PC-9 (cell line): ENCODE data around the gene EFHD1. TPM values are rescaled to one million over a fixed set of nuclear protein-coding genes. Genes with fewer than 3 reads are reported as not detected.
"Not testable (repeated sequence)": the region's sequence is repeated elsewhere in the genome, so short reads cannot be mapped to it uniquely, and the experiment has no call there.

Source experiments
- BruUV-seq: library from RNA; stranded (reverse); fragments of 400-500 nt; replicated peaks from 2 replicates; lab custom pipeline; 2021; lab: Mats Ljungman, UMichigan
- CTCF ChIA-PET: fragments of 300-600 bp; sonication (Branson Sonifier 250); formaldehyde crosslinking; loops from one replicate; lab custom pipeline; 2022; ENCODE audit warnings: antibody characterized with exemption; lab: Charles Lee
- POLR2A ChIA-PET: fragments of 300-600 bp; sonication (Branson Sonifier 250); formaldehyde crosslinking; loops from one replicate; lab custom pipeline; 2022; ENCODE audit warnings: antibody characterized with exemption; ENCODE audit not compliant: unreplicated experiment; lab: Charles Lee
- DNase-seq, 2 experiments: peaks; one replicate each; pipeline versions ENCODE4 v3.0.0 to v3.0.0-alpha.2; 2015 to 2022; ENCODE audit warnings: mixed read lengths in 1 of 2
- H2AFZ ChIP-seq: fragments of 200-600 bp; sonication (generic); 2 replicates; pipeline ENCODE4 v1.8.1; 2017; ENCODE audit warnings: antibody characterized with exemption
- H3F3A ChIP-seq: fragments of 200-600 bp; sonication (generic); 2 replicates; pipeline ENCODE4 v1.8.1; 2017; ENCODE audit warnings: antibody characterized with exemption, mild to moderate bottlenecking, low read depth; ENCODE audit not compliant: insufficient read depth
- H3K27ac ChIP-seq: fragments of 200-600 bp; sonication (generic); 2 replicates; pipeline ENCODE4 v1.6.1; 2016; ENCODE audit warnings: mixed run types
- H3K27me3 ChIP-seq: fragments of 200-600 bp; sonication (generic); 2 replicates; pipeline ENCODE4 v1.6.1; 2016; ENCODE audit warnings: low read depth, mixed run types; ENCODE audit not compliant: insufficient read depth
- H3K36me3 ChIP-seq: fragments of 200-600 bp; sonication (generic); 2 replicates; pipeline ENCODE4 v1.6.1; 2016; ENCODE audit warnings: low read depth, mixed run types
- H3K4me1 ChIP-seq: fragments of 200-600 bp; sonication (generic); replicated peaks from 2 replicates; pipeline ENCODE4 v1.6.1; 2016; ENCODE audit warnings: mixed run types; ENCODE audit not compliant: insufficient read depth
- H3K4me2 ChIP-seq: fragments of 200-600 bp; sonication (generic); 2 replicates; pipeline ENCODE4 v1.6.1; 2017; ENCODE audit warnings: mixed run types
- H3K4me3 ChIP-seq: fragments of 200-600 bp; sonication (generic); 2 replicates; pipeline ENCODE4 v1.6.1; 2016; ENCODE audit warnings: mixed run types
- H3K79me2 ChIP-seq: fragments of 200-600 bp; sonication (generic); 2 replicates; pipeline ENCODE4 v1.6.1; 2017; ENCODE audit warnings: low read depth, mixed run types
- H3K9me2 ChIP-seq: fragments of 200-600 bp; sonication (generic); 2 replicates; pipeline ENCODE4 v1.8.1; 2017; ENCODE audit warnings: mild to moderate bottlenecking; ENCODE audit not compliant: insufficient read depth
- H3K9me3 ChIP-seq: fragments of 200-600 bp; sonication (generic); 2 replicates; pipeline ENCODE4 v1.8.1; 2016; ENCODE audit warnings: low read depth; ENCODE audit not compliant: insufficient read depth
- H4K20me1 ChIP-seq: fragments of 200-600 bp; sonication (generic); 2 replicates; pipeline ENCODE4 v1.8.1; 2017; ENCODE audit not compliant: insufficient read depth
- CTCF ChIP-seq: fragments of 200-600 bp; sonication (generic); conservative IDR thresholded peaks from 2 replicates; pipeline ENCODE4 v1.6.1; 2017; ENCODE audit warnings: mixed run types, antibody characterized with exemption, mild to moderate bottlenecking, moderate library complexity
- EZH2 ChIP-seq: fragments of 200-600 bp; sonication (generic); IDR thresholded peaks from 2 replicates; pipeline ENCODE4 v1.8.0; 2017; ENCODE audit warnings: antibody characterized with exemption, low read depth
- intact Hi-C: fragments of 100-400 bp; cut with micrococcal nuclease; formaldehyde crosslinking; loops from one replicate; pipeline ENCODE4 v1.10.0; 2022; ENCODE audit not compliant: unreplicated experiment
- total RNA-seq: library from RNA; stranded (reverse); gene quantifications from 2 replicates; pipeline ENCODE4 v1.2.3, GENCODE V29; 2021

Gene EFHD1
- total RNA-seq, 1 experiment from 2014 or later, result 10.6 TPM

GRCh38 chr2:232632904-232633412 is 446 bp upstream of the EFHD1 start:
- Histone ChIP-seq H3F3A (no peaks in the 10 kb centered on the region), H4K20me1 (no peaks in the 10 kb centered on the region), H3K27me3 (peaks cover 16% of the 10 kb centered on the region), H2AFZ (peak overlapping the region; percentile 87), H3K9me3 (no peaks in the 10 kb centered on the region), H3K9me2 (no peaks in the 10 kb centered on the region), H3K4me2 (peak overlapping the region; percentile 93), H3K4me1 (peaks cover 12% of the 10 kb centered on the region), H3K79me2 (no peaks in the 10 kb centered on the region), H3K4me3 (peak overlapping the region; percentile 90), H3K36me3 (no peaks in the 10 kb centered on the region), H3K27ac (no peak overlapping the region)
- BruUV-seq, result TSS peak; percentile 86
- no peak for DNase-seq
- POLR2A ChIA-PET, result interaction anchor here (0.7 kb wide), 1 partner anchor 23 kb away, joined by 3 read pairs; no protein-coding TSS in a partner anchor
- TF ChIP-seq EZH2 (no peak), CTCF (no peak)
- CTCF ChIA-PET, result interaction anchor here (1.7 kb wide), 1 partner anchor 22 kb away, joined by 4 read pairs; no protein-coding TSS in a partner anchor
- intact Hi-C loops, result loop anchor here (1.0 kb wide), 1 partner anchor 22 kb away; no protein-coding TSS in a partner anchor

- H3K4me1 ChIP-seq, result peaks cover 12% of the 10 kb centered on the region
- H3F3A ChIP-seq, result no peaks in the 10 kb centered on the region
- H3K9me3 ChIP-seq, result no peaks in the 10 kb centered on the region
- TF ChIP-seq CTCF (no peak), EZH2 (no peak)
- POLR2A ChIA-PET, result interaction anchor here (0.6 to 0.7 kb wide), 3 partner anchors 15 to 1612 kb away, joined by 4 to 5 read pairs (median 4); no protein-coding TSS in a partner anchor
- no peak overlapping the region for H3K27ac ChIP-seq
- peak in 1 of 2 experiments; percentile 48 for DNase-seq
- no peak overlapping the region for H2AFZ ChIP-seq
- CTCF ChIA-PET, result interaction anchor here (1.2 kb wide), 1 partner anchor 23 kb away, joined by 6 read pairs; no protein-coding TSS in a partner anchor
- H3K4me3 ChIP-seq, result peak overlapping the region; percentile 90
- intact Hi-C loops, result no loop called here
- no peaks in the 10 kb centered on the region for H3K36me3 ChIP-seq
- BruUV-seq, result TSS peak; percentile 30
- peaks cover 16% of the 10 kb centered on the region for H3K27me3 ChIP-seq
- peak overlapping the region; percentile 93; the same call in 1 of the 2 replicates for H3K4me2 ChIP-seq
- H4K20me1 ChIP-seq, result no peaks in the 10 kb centered on the region
- H3K79me2 ChIP-seq, result no peaks in the 10 kb centered on the region
- no peaks in the 10 kb centered on the region for H3K9me2 ChIP-seq
Measured at GRCh38 chr2:232634206-232635150, 1.1 kb downstream of the EFHD1 start.

- H3K4me2 ChIP-seq, result peak overlapping the region; percentile 93; the same call in 1 of the 2 replicates
- BruUV-seq, H2AFZ ChIP-seq, H3K27ac ChIP-seq, H3K36me3 ChIP-seq, CTCF ChIA-PET, DNase-seq, POLR2A ChIA-PET, H3K9me2 ChIP-seq, H4K20me1 ChIP-seq, H3K9me3 ChIP-seq, H3K79me2 ChIP-seq, intact Hi-C loops, H3F3A ChIP-seq, H3K4me3 ChIP-seq: not testable (repeated sequence)
- peaks cover 12% of the 10 kb centered on the region for H3K4me1 ChIP-seq
- H3K27me3 ChIP-seq, result peaks cover 16% of the 10 kb centered on the region
Measured at GRCh38 chr2:232635376-232635775, 2.0 kb downstream of the EFHD1 start.
